Fibroblast of skin of abdomen (primary cell): Measurements from ENCODE around the gene DACT3.
"Not testable (repeated sequence)": the region's sequence is repeated elsewhere in the genome, so short reads cannot be mapped to it uniquely, and the experiment has no call there.

ENCODE experiments used
- DNase-seq: peaks from one replicate; pipeline ENCODE4 v3.0.0-alpha.2; 2013

The DACT3 gene

GRCh38 chr19:46634045-46634655 lies 26.8 kb downstream of the DACT3 start:
- peak; percentile 84 for DNase-seq

GRCh38 chr19:46633130-46633529 lies 27.9 kb downstream of the DACT3 start:
- no peak for DNase-seq

- peak; percentile 81 for DNase-seq
Measured at GRCh38 chr19:46631481-46631880, 29.5 kb downstream of the DACT3 start.

- DNase-seq, result no peak
Measured at GRCh38 chr19:46630586-46631205, 30.3 kb downstream of the DACT3 start.

- no peak for DNase-seq
Measured at GRCh38 chr19:46629546-46630025, 31.4 kb downstream of the DACT3 start.

- DNase-seq, result not testable (repeated sequence)
Measured at GRCh38 chr19:46628970-46629369, 32.0 kb downstream of the DACT3 start.

GRCh38 chr19:46626446-46626845 lies 34.5 kb downstream of the DACT3 start:
- DNase-seq, result no peak

- no peak for DNase-seq
Measured at GRCh38 chr19:46625731-46626130, 35.3 kb downstream of the DACT3 start.

- DNase-seq, result peak; percentile 83
Measured at GRCh38 chr19:46624958-46625661, 35.9 kb downstream of the DACT3 start, which contains the start of gene PTGIR. PTGIR (minus strand) TSS chr19:46625089; CDS start chr19:46624225, 864 bp downstream.

GRCh38 chr19:46623915-46624502 lies 37.0 kb downstream of the DACT3 start:
- no peak for DNase-seq

- no peak for DNase-seq
Measured at GRCh38 chr19:46622118-46622446, 38.9 kb downstream of the DACT3 start.

GRCh38 chr19:46621191-46622117 lies 39.5 kb downstream of the DACT3 start:
- no peak for DNase-seq

- DNase-seq, result peak; percentile 55
Measured at GRCh38 chr19:46620716-46621115, 40.3 kb downstream of the DACT3 start.

GRCh38 chr19:46620267-46620666 lies 40.7 kb downstream of the DACT3 start:
- no peak for DNase-seq

- no peak for DNase-seq
Measured at GRCh38 chr19:46618670-46619231, 42.2 kb downstream of the DACT3 start.

- DNase-seq, result no peak
Measured at GRCh38 chr19:46617601-46618000, 43.4 kb downstream of the DACT3 start.

- peak; percentile 71 for DNase-seq
Measured at GRCh38 chr19:46616631-46617322, 44.2 kb downstream of the DACT3 start.

GRCh38 chr19:46615966-46616365 lies 45.0 kb downstream of the DACT3 start:
- DNase-seq, result no peak

- DNase-seq, result peak; percentile 77
Measured at GRCh38 chr19:46614114-46614722, 46.8 kb downstream of the DACT3 start.

- DNase-seq, result no peak
Measured at GRCh38 chr19:46613525-46613924, 47.5 kb downstream of the DACT3 start.

- DNase-seq, result no peak
Measured at GRCh38 chr19:46611776-46612175, 49.2 kb downstream of the DACT3 start.
